Liver (tissue), 3 donors: ENCODE measurements around the gene PLCB4.

Source experiments
- ATF3 ChIP-seq: IDR thresholded peaks from 2 replicates; pipeline ENCODE4 v1.6.1; 2016; ENCODE audit warnings: antibody characterized with exemption
- CTCF ChIP-seq: fragments of 150-350 bp; IDR thresholded peaks from 2 replicates; pipeline ENCODE4 v1.5.1; 2017; ENCODE audit warnings: improper control_type of control experiment, low read depth, low read length; ENCODE audit not compliant: missing input control
- HNF4G ChIP-seq: IDR thresholded peaks from 2 replicates; pipeline ENCODE4 v1.6.1; 2016; ENCODE audit warnings: antibody characterized with exemption
- JUND ChIP-seq, 2 donors: IDR thresholded peaks; 2 replicates each; pipeline ENCODE4 v1.6.1; 2016; ENCODE audit warnings: antibody characterized with exemption in 2 of 2
- MAX ChIP-seq: IDR thresholded peaks from 2 replicates; pipeline ENCODE4 v1.6.1; 2016; ENCODE audit warnings: antibody characterized with exemption
- RAD21 ChIP-seq, 2 donors: IDR thresholded peaks; 2 replicates each; pipeline ENCODE4 v1.6.1; 2016; ENCODE audit warnings: antibody characterized with exemption in 2 of 2, mild to moderate bottlenecking in 2 of 2
- REST ChIP-seq: IDR thresholded peaks from 2 replicates; pipeline ENCODE4 v1.6.1; 2016; ENCODE audit warnings: antibody characterized with exemption, mild to moderate bottlenecking
- RXRA ChIP-seq, 2 donors: IDR thresholded peaks; 2 replicates each; pipeline ENCODE4 v1.6.1; 2017 to 2018; ENCODE audit warnings: antibody characterized with exemption in 2 of 2, mild to moderate bottlenecking in 1 of 2
- SP1 ChIP-seq: IDR thresholded peaks from 2 replicates; pipeline ENCODE4 v1.6.1; 2018; ENCODE audit warnings: antibody characterized with exemption, mild to moderate bottlenecking
- TAF1 ChIP-seq: conservative IDR thresholded peaks from 2 replicates; pipeline ENCODE4 v1.6.1; 2016; ENCODE audit warnings: antibody characterized with exemption, mild to moderate bottlenecking
- ZBTB33 ChIP-seq: IDR thresholded peaks from 2 replicates; pipeline ENCODE4 v1.6.1; 2016; ENCODE audit warnings: antibody characterized with exemption
- donor health status: healthy.
- donor health status: healthy.

GRCh38 chr20:9508696-9509178, 439.9 kb downstream of the PLCB4 start:
- no peak for TF ChIP-seq RXRA (IDR thresholded peaks at IDR 0.05)
- TF ChIP-seq CTCF: no peak
- TF ChIP-seq JUND (IDR thresholded peaks at IDR 0.05): no peak
- no peak for TF ChIP-seq ATF3
- no peak for TF ChIP-seq HNF4G
- TF ChIP-seq RAD21 (IDR thresholded peaks at IDR 0.05): no peak
- TF ChIP-seq MAX: no peak
- no peak for TF ChIP-seq SP1
- TF ChIP-seq REST: no peak
- TF ChIP-seq TAF1: no peak
- TF ChIP-seq ZBTB33: no peak
